Tibial nerve (tissue), 4 donors: ENCODE data around the gene TENM4. TPM values are rescaled to one million over a fixed set of nuclear protein-coding genes. Genes with fewer than 3 reads are reported as not detected.

Experiments used
- DNase-seq, 2 donors: peaks; one replicate each; pipeline ENCODE4 v3.0.0-alpha.2; 2019; ENCODE audit warnings: low spot score in 2 of 2
- H3K27ac ChIP-seq, 4 donors: fragments of 200-600 bp; sonication (generic) in 3 of 4; one replicate each; pipeline ENCODE4 v1.5.1; 2017 to 2019; ENCODE audit warnings: mild to moderate bottlenecking in 1 of 4
- H3K27me3 ChIP-seq, 2 donors: fragments of 200-600 bp; sonication (generic) in 1 of 2; one replicate each; pipeline versions ENCODE4 v1.5.1 to v1.6.0; 2017 to 2019
- H3K36me3 ChIP-seq, 3 donors: fragments of 200-600 bp; sonication (generic); one replicate each; pipeline ENCODE4 v1.5.1; 2018 to 2019
- H3K4me1 ChIP-seq, 4 donors: fragments of 200-600 bp; sonication (generic) in 3 of 4; one replicate each; pipeline ENCODE4 v1.5.1; 2017 to 2019
- H3K4me3 ChIP-seq, 4 donors: fragments of 200-600 bp; sonication (generic) in 3 of 4; one replicate each; pipeline ENCODE4 v1.5.1; 2017 to 2019; ENCODE audit warnings: mild to moderate bottlenecking in 1 of 4, moderate library complexity in 1 of 4
- H3K9me3 ChIP-seq, 4 donors: fragments of 200-600 bp; sonication (generic) in 3 of 4; one replicate each; pipeline ENCODE4 v1.5.1; 2017 to 2019
- CTCF ChIP-seq, 5 experiments: fragments of 200-600 bp in 3 of 5; fragments of 450-650 bp in 2 of 5; sonication (generic) in 3 of 5; IDR thresholded peaks; one replicate each; pipeline ENCODE4 v1.5.1; 2016 to 2019; ENCODE audit warnings: antibody characterized with exemption in 5 of 5, mild to moderate bottlenecking in 3 of 5, moderate library complexity in 2 of 5
- EP300 ChIP-seq, 2 donors: sonication (generic); formaldehyde crosslinking; IDR thresholded peaks; one replicate each; pipeline ENCODE4 v1.6.1; 2017; ENCODE audit warnings: antibody characterized with exemption in 2 of 2, mild to moderate bottlenecking in 1 of 2
- POLR2A ChIP-seq, 2 donors: fragments of 450-650 bp; IDR thresholded peaks; one replicate each; pipeline ENCODE4 v1.6.1; 2017; ENCODE audit warnings: antibody characterized with exemption in 2 of 2, mild to moderate bottlenecking in 2 of 2, moderate library complexity in 2 of 2
- WGBS, 2 donors: methylation state at CpG; one replicate each; pipeline ENCODE4 v1.1.5; 2018; 5-methylcytosine and 5-hydroxymethylcytosine counted together
- total RNA-seq, 4 donors: library from RNA; depleted of rRNA; stranded (reverse); fragments of >200 nt; gene quantifications; one replicate each; pipeline ENCODE4 v1.1.0, GENCODE V29; 2016

Gene TENM4
- total RNA-seq, 4 donors from 2014 or later, result 15.3 to 36.3 (median 19.6) TPM

GRCh38 chr11:79201677-79202347, 239.0 kb downstream of the TENM4 start:
- Histone ChIP-seq H3K36me3 (no peaks in the 10 kb centered on the region), H3K4me3 (no peak overlapping the region), H3K4me1 (no peaks in the 10 kb centered on the region), H3K27ac (no peak overlapping the region), H3K9me3 (peaks cover 0 to 8% (median 0%) of the 10 kb centered on the region in 4 donors), H3K27me3 (no peaks in the 10 kb centered on the region)
- DNase-seq, result no peak
- WGBS, 2 donors, result 75 to 77% methylated on average over 3 of the region's 3 CpGs
- no peak for TF ChIP-seq POLR2A (IDR thresholded peaks at IDR 0.05)
- TF ChIP-seq CTCF (IDR thresholded peaks at IDR 0.05), result no peak
- TF ChIP-seq EP300 (IDR thresholded peaks at IDR 0.05), result no peak

- no peak for TF ChIP-seq EP300 (IDR thresholded peaks at IDR 0.05)
- no peak for TF ChIP-seq POLR2A (IDR thresholded peaks at IDR 0.05)
- TF ChIP-seq CTCF (IDR thresholded peaks at IDR 0.05), result no peak
- Histone ChIP-seq H3K4me1 (no peaks in the 10 kb centered on the region), H3K27ac (no peak overlapping the region), H3K27me3 (no peaks in the 10 kb centered on the region), H3K9me3 (peaks cover 0 to 8% (median 0%) of the 10 kb centered on the region in 4 donors), H3K36me3 (no peaks in the 10 kb centered on the region), H3K4me3 (no peak overlapping the region)
- no peak for DNase-seq
- 85 to 90% methylated on average over 4 to 5 of the region's 5 CpGs for WGBS, 2 donors
Measured at GRCh38 chr11:79200398-79201070, 240.3 kb downstream of the TENM4 start.

GRCh38 chr11:79199729-79200354, 241.0 kb downstream of the TENM4 start:
- H3K4me1 ChIP-seq, result no peaks in the 10 kb centered on the region
- H3K27me3 ChIP-seq, result no peaks in the 10 kb centered on the region
- no peak overlapping the region for H3K4me3 ChIP-seq
- TF ChIP-seq POLR2A (IDR thresholded peaks at IDR 0.05), result no peak
- TF ChIP-seq EP300 (IDR thresholded peaks at IDR 0.05), result no peak
- TF ChIP-seq CTCF (IDR thresholded peaks at IDR 0.05), result no peak
- DNase-seq, result no peak
- H3K27ac ChIP-seq, result no peak overlapping the region
- peaks cover 0 to 8% (median 0%) of the 10 kb centered on the region in 4 donors for H3K9me3 ChIP-seq
- H3K36me3 ChIP-seq, result no peaks in the 10 kb centered on the region
- WGBS, 2 donors, result 75 to 79% methylated on average over 7 of the region's 7 CpGs

GRCh38 chr11:79198898-79199250, 242.0 kb downstream of the TENM4 start:
- DNase-seq, result no peak

More at GRCh38 chr11:79198898-79199250, 242.0 kb downstream of the TENM4 start:
- H3K27ac ChIP-seq, result no peak overlapping the region
- H3K4me3 ChIP-seq, result no peak overlapping the region
- no peaks in the 10 kb centered on the region for H3K27me3 ChIP-seq
- peaks cover 0 to 8% (median 0%) of the 10 kb centered on the region in 4 donors for H3K9me3 ChIP-seq
- 41 to 51% methylated on average over 3 of the region's 3 CpGs for WGBS, 2 donors
- no peaks in the 10 kb centered on the region for H3K36me3 ChIP-seq
- TF ChIP-seq POLR2A (IDR thresholded peaks at IDR 0.05), result no peak
- no peak for TF ChIP-seq CTCF (IDR thresholded peaks at IDR 0.05)
- no peak for TF ChIP-seq EP300 (IDR thresholded peaks at IDR 0.05)
- H3K4me1 ChIP-seq, result no peaks in the 10 kb centered on the region
